GM21360 (cell line): ENCODE measurements around the gene FAM13B.

ENCODE experiments used
- ATAC-seq: cut with Tn5 transposase; IDR thresholded peaks from one replicate; pipeline ENCODE4 v1.9.1; 2021; ENCODE audit warnings: mild to moderate bottlenecking, moderate library complexity; ENCODE audit not compliant: unreplicated experiment

FAM13B gene

DNA sequence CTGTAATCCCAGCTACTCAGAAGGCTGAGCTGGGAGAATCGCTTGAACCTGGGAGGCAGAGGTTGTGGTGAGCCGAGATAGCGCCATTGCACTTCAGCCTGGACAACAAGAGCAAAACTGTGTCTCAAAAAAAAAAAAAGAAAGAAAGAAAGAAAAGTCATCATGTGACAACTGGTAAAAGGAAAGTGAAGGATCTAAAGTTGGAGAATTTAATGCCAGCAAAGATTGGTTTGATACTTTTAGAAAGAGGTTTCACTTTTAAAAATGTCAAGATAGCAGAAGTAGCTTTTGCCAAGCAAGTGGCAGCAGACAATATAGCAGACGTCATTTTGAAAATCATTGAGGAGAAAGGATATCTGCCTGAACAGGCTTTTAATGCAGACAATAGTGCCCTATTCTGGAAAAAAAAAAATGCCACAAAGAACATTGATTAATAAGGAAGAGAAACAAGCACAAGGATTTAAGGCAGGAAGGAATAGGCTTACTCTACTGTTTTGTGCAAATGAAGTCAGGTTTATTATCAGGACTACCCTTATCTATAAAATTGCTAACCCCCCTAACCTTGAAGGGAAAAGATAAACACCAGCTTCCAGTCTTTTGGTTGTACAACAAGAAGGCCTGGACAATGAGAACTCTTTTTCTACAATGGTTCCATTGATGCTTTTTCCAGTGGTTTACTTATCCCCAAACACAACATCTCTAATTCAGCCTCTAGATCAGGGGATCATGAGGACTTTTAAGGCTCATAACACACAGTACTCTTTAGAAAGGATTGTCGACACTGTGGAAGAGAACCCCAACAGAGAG, 131.7 kb downstream of the FAM13B start:
- no peak for ATAC-seq

- no peak for ATAC-seq
Observed at GRCh38 chr5:137899493-137899892, 133.4 kb downstream of the FAM13B start.

DNA sequence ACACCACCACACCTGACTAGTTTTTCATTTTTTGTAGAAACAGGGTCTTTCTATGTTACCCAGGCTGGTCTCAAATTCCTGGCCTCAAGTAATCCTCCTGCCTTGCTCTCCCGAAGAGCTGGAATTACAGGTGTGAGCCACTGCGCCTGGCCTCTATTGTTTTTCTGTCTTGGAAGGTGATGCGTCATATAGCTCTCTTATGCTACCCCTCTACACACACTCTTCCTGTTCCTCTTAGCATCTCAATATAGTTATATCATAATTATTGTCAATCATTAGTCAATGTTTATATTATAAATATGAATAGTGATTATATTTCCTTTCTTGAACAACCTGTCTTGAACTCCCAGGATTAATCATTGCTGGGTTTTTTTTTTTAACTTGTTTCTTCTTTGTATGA, 136.3 kb downstream of the FAM13B start:
- ATAC-seq = no peak

GRCh38 chr5:137894586-137894985, 138.3 kb downstream of the FAM13B start:
- no peak for ATAC-seq

- no peak for ATAC-seq
Observed at GRCh38 chr5:137891849-137892248, 141.0 kb downstream of the FAM13B start.

- ATAC-seq = no peak
Observed at GRCh38 chr5:137890845-137891244, 142.0 kb downstream of the FAM13B start.

DNA sequence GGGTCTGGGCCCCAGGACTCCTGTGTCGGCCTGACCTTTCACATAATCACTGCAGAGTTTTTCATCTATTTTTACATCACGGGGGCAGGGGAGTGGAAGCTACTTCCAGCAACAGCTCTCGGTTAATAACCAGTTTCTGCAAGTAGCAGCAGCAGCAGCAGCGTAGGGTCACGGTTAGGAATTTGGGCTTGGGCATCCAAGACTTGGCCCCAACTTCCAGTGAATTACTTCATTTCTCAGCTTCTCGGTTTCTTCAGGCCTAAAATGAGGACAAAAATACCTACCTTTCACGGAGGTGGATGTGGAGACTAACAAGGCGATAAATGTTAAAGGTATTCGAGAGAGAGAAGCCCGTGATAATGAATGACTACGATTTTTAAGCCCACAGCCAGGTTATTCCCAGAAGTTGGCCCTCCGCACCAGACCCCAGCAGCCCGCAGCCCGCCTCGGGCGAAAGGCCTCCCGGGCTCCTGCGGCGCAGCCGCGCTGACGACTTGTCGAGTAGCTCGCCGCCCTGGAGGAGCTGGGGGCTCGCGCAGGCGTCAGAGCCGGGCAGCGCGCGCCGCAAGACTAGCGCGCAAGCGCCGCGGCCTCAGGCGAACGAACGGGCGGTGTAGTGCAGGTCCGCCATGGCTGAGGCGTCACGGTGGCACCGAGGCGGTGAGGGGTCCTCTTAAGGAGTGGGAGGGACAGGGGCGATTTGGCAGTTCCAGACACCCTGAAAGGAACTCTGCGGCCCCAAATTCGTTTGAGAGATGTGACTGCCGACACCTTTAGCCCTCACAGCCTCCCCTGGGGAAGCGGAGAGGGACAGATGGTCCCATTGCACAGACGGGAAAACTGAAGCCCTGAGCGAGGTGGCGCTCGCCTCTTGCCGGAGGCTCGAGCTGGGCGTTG, 143.8 kb downstream of the FAM13B start, which contains the start of gene PKD2L2:
PKD2L2 (plus strand) TSS at position 595 of the 897 bp plus-strand sequence; CDS start at position 630, 35 bp downstream.
- peak; percentile 93 for ATAC-seq

DNA sequence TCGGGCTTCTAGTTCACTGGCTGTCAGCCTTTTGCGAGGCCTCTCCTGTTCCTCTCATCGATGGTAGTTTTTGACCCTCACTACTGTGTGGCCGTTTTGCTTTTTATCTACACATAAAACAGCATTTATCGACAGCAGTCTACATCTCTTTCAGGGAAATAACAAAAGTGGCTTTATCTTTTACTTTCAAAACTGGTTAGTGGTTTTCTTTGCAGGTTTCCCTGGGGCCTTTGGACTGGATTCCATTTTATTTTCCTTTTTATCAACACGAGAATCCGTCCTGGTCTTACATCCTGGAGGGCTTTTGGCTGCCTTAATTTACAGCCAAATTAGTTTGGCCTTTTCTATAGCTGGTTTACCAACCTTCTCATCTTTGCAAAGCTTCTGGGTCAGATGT, 144.4 kb downstream of the FAM13B start:
- ATAC-seq = no peak
